Transverse colon (tissue), 4 donors: Measurements from ENCODE around the gene TBL3. TPM values are rescaled to one million over a fixed set of nuclear protein-coding genes. Genes with fewer than 3 reads are reported as not detected.

ENCODE experiments used
- DNase-seq: peaks from one replicate; pipeline ENCODE4 v3.0.0-alpha.2; 2019
- H3K27ac ChIP-seq, 4 donors: fragments of 200-600 bp; sonication (generic); 2 replicates each; pipeline ENCODE4 v1.5.1; 2016 to 2018; ENCODE audit warnings: inconsistent platforms in 4 of 4
- H3K27me3 ChIP-seq: fragments of 200-600 bp; sonication (generic); 2 replicates; pipeline ENCODE4 v1.5.1; 2017; ENCODE audit warnings: inconsistent platforms
- H3K36me3 ChIP-seq, 4 donors: fragments of 200-600 bp; sonication (generic); 2 replicates each; pipeline ENCODE4 v1.5.1; 2017 to 2019; ENCODE audit warnings: inconsistent platforms in 4 of 4
- H3K4me1 ChIP-seq, 4 donors: fragments of 200-600 bp; sonication (generic); 2 replicates each; pipeline ENCODE4 v1.5.1; 2017 to 2020; ENCODE audit warnings: inconsistent platforms in 4 of 4
- H3K4me3 ChIP-seq, 4 donors: fragments of 200-600 bp; sonication (generic); 1 replicate in 1 of 4; 2 replicates in 3 of 4; pipeline versions ENCODE4 v1.5.1 to v1.6.1; 2017 to 2019; ENCODE audit warnings: inconsistent platforms in 4 of 4
- H3K9me3 ChIP-seq, 2 donors: fragments of 200-600 bp; sonication (generic); 2 replicates each; pipeline ENCODE4 v1.5.1; 2017 to 2019; ENCODE audit warnings: inconsistent platforms in 2 of 2
- CTCF ChIP-seq, 5 experiments: fragments of 200-600 bp in 3 of 5; fragments of 450-650 bp in 2 of 5; sonication (generic) in 3 of 5; IDR thresholded peaks; 1 replicate in 2 of 5; 2 replicates in 3 of 5; pipeline ENCODE4 v1.5.1; 2016 to 2017; ENCODE audit warnings: antibody characterized with exemption in 5 of 5, inconsistent platforms in 3 of 5, mild to moderate bottlenecking in 2 of 5, moderate library complexity in 1 of 5
- EP300 ChIP-seq: sonication (generic); formaldehyde crosslinking; IDR thresholded peaks from one replicate; pipeline ENCODE4 v1.6.1; 2017; ENCODE audit warnings: antibody characterized with exemption, low read depth
- POLR2A ChIP-seq: fragments of 450-650 bp; IDR thresholded peaks from one replicate; pipeline ENCODE4 v1.6.1; 2016; ENCODE audit warnings: antibody characterized with exemption, mild to moderate bottlenecking, moderate library complexity
- POLR2AphosphoS5 ChIP-seq, 3 donors: sonication (generic); formaldehyde crosslinking; IDR thresholded peaks; one replicate each; pipeline ENCODE4 v1.6.1; 2016; ENCODE audit warnings: antibody characterized with exemption in 3 of 3
- WGBS, 2 donors: methylation state at CpG; one replicate each; pipeline ENCODE4 v1.1.5; 2018; ENCODE audit warnings: low coverage in 1 of 2; 5-methylcytosine and 5-hydroxymethylcytosine counted together
- in situ Hi-C, 4 donors: fragments of 200-750 bp; cut with MboI; loops; one replicate each; pipeline versions ENCODE4 v1.15.0 to v1.15.1; 2017; ENCODE audit warnings: low sequenced_read_pairs in 3 of 4, low pct_ligation_motif_present in 1 of 4, low pct_unique_long_range_greater_than_20kb in 1 of 4
- intact Hi-C: fragments of 100-400 bp; cut with DNase I; formaldehyde crosslinking; loops from one replicate; pipeline ENCODE4 v1.15.1; 2023; ENCODE audit warnings: low total_unique reads
- total RNA-seq, 4 donors: library from RNA; depleted of rRNA; stranded (reverse); fragments of >200 nt; gene quantifications; one replicate each; pipeline ENCODE4 v1.1.0, GENCODE V29; 2016

Gene TBL3
- total RNA-seq, 4 donors from 2014 or later, result 23.2 to 31.0 (median 28.2) TPM

GRCh38 chr16:1945559-1946391 lies 26.1 kb upstream of the TBL3 start:
- Histone ChIP-seq H3K4me1 (peaks cover 15 to 27% (median 23%) of the 10 kb centered on the region in 4 donors), H3K36me3 (no peaks in the 10 kb centered on the region), H3K27ac (no peak overlapping the region), H3K27me3 (no peaks in the 10 kb centered on the region), H3K9me3 (no peaks in the 10 kb centered on the region), H3K4me3 (no peak overlapping the region)
- no peak for DNase-seq
- TF ChIP-seq POLR2A (no peak), EP300 (no peak), POLR2AphosphoS5 (IDR thresholded peaks at IDR 0.05) (no peak), CTCF (IDR thresholded peaks at IDR 0.05) (no peak)
- WGBS, 2 donors, result 80 to 82% methylated on average over 11 to 19 of the region's 19 CpGs
- in situ Hi-C loops (no loop called here), intact Hi-C loops (no loop called here)

GRCh38 chr16:1946495-1947368 lies 25.1 kb upstream of the TBL3 start:
- Histone ChIP-seq H3K4me1 (peaks cover 10 to 18% (median 13%) of the 10 kb centered on the region in 4 donors), H3K36me3 (no peaks in the 10 kb centered on the region), H3K4me3 (no peak overlapping the region), H3K9me3 (no peaks in the 10 kb centered on the region), H3K27ac (no peak overlapping the region), H3K27me3 (no peaks in the 10 kb centered on the region)
- TF ChIP-seq POLR2A (no peak), POLR2AphosphoS5 (IDR thresholded peaks at IDR 0.05) (no peak), CTCF (IDR thresholded peaks at IDR 0.05) (no peak), EP300 (no peak)
- in situ Hi-C loops (no loop called here), intact Hi-C loops (no loop called here)
- WGBS, 2 donors, result 87% methylated on average over 37 of the region's 38 CpGs; no CpG with 5 or more reads in 1 of the 2 donors
- DNase-seq, result no peak

- H3K27ac ChIP-seq, result no peak overlapping the region
- no peak overlapping the region for H3K4me3 ChIP-seq
- H3K4me1 ChIP-seq, result peaks cover 4 to 12% (median 7%) of the 10 kb centered on the region in 4 donors
- no peaks in the 10 kb centered on the region for H3K36me3 ChIP-seq
- no peaks in the 10 kb centered on the region for H3K9me3 ChIP-seq
- 89% methylated on average over 9 of the region's 9 CpGs; no CpG with 5 or more reads in 1 of the 2 donors for WGBS, 2 donors
- in situ Hi-C loops (no loop called here), intact Hi-C loops (no loop called here)
- no peak for TF ChIP-seq POLR2AphosphoS5 (IDR thresholded peaks at IDR 0.05)
- TF ChIP-seq EP300, result no peak
- TF ChIP-seq CTCF (IDR thresholded peaks at IDR 0.05), result no peak
- TF ChIP-seq POLR2A, result no peak
- DNase-seq, result no peak
- no peaks in the 10 kb centered on the region for H3K27me3 ChIP-seq
Observed at GRCh38 chr16:1947369-1947670, 24.5 kb upstream of the TBL3 start.

GRCh38 chr16:1949507-1949906 lies 22.3 kb upstream of the TBL3 start:
- Histone ChIP-seq H3K4me1 (no peaks in the 10 kb centered on the region), H3K27me3 (no peaks in the 10 kb centered on the region), H3K9me3 (no peaks in the 10 kb centered on the region), H3K27ac (no peak overlapping the region), H3K4me3 (no peak overlapping the region), H3K36me3 (no peaks in the 10 kb centered on the region)
- in situ Hi-C loops, result no loop called here
- WGBS, 2 donors, result 83 to 92% methylated on average over 1 to 11 of the region's 11 CpGs
- DNase-seq, result no peak
- intact Hi-C loops, result no loop called here
- no peak for TF ChIP-seq EP300
